ENCODE results near the gene SLC22A5.

Gene SLC22A5

DNA sequence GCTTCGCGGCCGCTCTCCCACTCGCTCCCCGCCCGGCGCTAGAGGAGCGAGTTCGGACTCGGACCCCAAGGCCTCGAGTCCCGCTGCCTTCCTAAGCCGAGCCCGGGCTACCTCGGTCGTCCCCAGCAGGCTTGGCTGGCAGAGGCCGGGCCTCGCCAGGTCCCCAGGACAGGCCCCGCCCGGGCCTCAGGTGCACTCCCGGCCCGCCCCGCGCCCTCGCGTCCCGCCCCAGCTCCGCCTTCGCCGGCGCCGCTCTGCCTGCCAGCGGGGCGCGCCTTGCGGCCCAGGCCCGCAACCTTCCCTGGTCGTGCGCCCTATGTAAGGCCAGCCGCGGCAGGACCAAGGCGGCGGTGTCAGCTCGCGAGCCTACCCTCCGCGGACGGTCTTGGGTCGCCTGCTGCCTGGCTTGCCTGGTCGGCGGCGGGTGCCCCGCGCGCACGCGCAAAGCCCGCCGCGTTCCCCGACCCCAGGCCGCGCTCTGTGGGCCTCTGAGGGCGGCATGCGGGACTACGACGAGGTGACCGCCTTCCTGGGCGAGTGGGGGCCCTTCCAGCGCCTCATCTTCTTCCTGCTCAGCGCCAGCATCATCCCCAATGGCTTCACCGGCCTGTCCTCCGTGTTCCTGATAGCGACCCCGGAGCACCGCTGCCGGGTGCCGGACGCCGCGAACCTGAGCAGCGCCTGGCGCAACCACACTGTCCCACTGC, at the start of gene SLC22A5:
TSS of gene SLC22A5 (plus strand) at position 237 of the 707 bp plus-strand sequence. CDS start at position 500, 263 bp downstream.
- DNase-seq = peak; percentile 75

DNA sequence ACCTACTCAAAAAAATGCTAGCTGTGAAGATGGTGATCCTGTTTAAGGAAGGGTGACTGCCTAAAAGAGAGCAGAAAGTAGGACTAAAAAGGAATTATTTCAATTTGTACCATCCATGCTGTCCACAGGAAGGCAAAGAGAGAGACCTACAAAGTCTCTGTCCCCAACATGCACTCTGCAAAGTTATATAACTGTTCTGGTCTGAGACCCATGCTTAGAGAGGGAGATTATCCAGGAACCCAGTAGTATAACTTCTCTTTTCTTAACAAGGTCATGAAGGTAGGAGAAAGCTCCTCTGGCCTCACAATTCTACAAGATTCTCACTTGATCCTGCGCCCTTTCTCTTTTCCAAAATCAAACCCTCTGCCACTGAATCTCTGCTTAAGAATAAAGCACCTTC, 49.5 kb upstream of the SLC22A5 start:
- DNase-seq = no peak

DNA sequence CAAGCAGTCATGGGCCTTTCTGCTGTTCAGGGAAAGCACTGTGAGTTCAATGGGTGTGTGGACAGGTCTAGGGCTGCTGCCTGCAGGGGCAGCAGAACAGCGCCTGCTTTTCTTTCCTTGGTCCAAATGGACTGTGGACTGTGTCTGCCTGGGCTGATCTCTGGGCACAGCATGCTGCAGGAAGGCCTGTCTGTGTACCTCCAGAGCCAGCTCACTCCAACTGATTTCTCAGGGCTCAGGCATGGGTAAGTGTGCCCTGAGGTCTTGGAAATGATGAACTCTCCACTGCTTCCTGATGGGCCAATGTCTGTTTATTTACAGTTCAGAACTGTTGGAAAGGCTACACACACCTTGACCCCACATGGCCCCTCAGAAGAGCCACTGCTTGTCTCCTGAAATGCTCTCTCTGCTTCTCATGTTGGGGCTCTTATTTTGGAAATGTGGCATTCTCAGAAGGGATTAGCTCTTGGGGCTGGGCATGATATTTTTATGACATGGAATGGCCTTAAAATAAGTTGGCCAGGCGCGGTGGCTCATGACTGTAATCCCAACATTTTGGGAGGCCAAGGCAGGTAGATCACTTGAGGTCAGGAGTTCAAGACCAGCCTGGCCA, 48.3 kb upstream of the SLC22A5 start:
- no peak for DNase-seq

DNA sequence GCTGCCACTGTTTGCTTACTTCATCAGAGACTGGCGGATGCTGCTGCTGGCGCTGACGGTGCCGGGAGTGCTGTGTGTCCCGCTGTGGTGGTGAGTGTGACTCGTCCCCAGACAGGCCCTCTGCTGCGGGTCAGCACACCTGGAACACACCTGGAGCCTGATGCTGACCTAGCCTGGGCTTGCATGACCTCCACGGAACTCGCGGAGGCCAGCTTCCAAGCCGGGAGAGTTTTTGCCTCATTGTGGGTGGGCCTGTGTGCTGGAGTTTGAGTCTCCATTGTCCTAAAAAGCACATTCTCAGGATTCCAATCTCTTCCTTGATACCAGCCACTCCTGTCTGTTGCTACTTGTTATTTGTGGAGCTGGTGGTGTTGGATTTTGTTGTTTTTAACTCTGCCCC, 47.2 kb upstream of the SLC22A5 start:
- DNase-seq = no peak

DNA sequence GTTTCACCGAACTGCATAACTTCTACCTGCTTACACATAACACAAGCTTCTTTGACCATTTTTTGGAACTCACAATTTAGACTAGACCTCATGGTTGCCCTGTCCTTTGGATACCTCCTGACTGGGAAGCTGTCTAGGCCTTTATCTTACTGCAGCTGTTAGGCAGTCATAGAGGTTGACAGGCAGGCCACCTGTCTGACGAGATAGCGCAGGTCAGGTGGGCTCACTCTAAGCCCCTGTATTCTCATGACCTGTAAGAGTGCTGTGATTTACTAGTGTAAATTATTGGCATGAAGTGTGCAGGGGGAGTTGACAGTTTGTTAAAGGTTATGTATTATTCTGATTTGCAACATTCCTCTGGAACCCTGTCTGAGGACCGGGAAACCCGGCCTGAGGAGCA, 46.3 kb upstream of the SLC22A5 start:
- no peak for DNase-seq

DNA sequence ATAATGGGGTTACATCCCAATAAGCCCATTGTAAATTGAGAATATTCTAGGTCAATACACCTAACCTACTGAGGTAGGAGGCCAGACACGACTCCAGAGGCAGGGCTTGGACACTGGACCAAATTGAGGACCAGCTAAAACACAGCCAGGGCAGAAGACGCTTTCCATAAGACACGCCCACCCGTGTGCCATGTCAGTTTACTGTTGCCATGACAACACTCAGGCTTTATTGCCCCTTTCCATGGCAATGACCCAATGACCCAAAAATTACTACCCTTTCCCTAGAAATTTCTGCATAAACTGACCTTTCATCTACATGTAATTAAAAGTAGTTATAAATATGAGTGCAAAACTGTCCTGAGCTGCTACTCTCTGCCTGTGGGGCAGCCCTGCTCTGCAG, 43.8 kb upstream of the SLC22A5 start:
- DNase-seq = no peak

DNA sequence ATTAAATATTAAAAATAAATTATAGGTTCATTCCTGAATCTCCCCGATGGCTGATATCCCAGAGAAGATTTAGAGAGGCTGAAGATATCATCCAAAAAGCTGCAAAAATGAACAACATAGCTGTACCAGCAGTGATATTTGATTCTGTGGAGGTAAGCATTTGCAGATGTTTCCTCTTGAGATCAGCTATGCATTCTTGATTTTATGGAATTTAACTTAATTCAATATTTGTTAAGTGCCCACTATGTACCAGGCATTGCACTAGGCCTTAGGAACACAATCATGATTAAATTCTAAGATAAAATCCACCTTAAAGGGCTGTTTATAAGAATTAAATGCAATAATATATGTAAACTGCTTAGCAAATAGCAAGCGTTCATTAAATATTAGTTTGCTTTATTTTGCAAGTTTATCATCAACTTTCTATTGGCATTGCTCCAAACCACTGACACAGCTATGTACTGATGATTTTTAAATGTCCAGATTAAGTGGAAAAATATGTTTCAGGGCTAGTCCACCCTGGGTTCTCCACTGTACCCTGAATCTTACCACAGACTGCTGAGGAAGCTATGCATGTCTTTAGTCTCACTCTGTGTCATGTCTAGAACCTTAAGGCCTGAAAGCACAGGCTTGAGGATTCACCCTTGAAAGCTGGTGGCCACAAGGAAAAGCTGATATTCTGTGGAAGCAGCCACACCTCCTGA, 42.1 kb upstream of the SLC22A5 start:
- no peak for DNase-seq

DNA sequence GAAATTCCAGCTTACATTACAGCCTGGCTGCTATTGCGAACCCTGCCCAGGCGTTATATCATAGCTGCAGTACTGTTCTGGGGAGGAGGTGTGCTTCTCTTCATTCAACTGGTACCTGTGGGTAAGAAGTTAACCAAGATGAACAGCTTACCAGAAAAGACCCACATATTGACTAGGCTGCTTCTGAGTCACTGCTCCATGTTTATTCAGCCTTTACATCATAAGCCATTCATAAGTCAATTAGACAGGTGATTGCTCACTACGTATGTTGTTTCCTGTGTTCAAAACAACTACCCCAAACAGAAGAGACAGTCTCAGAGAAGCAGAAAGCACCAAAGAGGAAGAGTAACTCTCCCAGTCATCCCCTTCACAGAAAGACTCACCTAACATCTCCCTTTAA, 34.7 kb upstream of the SLC22A5 start:
- DNase-seq = peak; percentile 33

DNA sequence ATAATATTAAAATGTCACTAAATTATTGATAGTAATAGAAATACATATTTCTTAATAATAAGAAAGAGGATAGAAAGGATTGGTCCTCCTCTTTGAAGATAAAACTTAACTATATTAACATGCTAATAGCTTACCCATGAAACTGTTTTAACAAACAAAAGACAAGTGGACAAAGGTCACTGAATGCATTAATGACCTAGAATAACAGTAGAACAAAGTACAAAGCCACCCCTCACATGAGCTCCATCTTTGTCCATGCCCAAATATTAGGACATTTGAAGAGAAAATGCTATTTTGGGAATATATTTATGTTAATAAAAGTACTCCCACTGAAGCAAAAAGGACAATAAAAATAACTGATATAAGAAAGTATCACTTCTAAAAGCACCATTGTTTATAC, 34.1 kb upstream of the SLC22A5 start:
- no peak for DNase-seq

DNA sequence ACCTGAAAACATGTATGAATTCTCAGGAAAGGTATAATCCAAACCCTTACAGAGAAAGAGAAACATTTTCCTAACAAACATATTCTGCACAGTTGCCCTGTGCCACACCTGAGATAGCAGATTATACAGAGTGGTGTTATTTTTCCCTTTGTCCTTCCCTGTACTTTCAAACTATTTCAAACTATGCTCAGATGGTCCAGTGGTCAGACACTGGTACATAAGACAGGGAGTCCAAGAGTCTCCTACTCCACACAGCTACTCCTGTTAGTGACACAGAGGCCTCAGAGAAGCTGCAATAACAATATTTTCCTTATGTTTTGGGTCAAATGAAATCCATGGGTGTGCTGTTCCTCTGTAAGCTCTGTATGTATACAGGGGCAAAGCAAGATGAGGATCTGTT, 30.0 kb upstream of the SLC22A5 start:
- no peak for DNase-seq

DNA sequence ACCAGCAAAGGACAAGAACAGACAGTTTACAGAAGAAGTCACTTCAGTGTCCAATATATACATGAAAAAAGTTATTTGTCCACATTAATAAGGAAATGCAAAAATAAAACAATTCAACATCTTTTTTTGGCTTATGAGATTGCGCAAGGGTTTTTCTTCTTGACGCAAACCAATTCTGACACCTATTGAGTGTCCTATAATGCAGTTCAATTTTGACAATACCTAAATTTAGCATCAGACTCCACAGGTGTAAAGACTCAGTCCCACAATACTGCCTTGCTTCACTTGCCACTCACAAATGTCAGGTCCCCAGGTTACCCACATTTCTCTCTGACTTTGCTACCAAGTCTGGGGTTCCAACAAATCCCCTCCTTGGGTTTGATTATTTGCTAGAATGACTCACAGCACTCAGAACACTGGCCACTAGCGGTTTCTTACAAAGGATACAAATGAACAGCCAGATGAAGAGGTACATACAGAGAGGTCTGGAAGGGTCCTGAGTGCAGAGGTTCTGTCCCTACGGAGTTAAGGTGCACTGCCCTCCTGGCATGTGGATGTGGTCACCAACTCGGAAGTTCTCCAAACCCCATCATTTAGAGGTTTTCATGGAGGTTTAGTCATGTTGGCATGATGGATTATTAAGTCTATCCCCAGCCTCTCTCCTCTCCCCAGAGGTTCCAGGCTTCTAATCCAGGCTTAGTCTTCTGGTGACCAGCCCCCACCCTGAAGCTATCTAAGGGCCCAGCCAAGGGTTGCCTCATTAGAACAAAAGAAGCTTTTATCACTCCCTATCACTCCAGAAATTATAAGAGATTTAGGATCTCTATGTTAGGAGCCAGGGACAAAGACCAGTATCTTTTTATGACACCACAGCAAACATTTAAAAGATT, 27.0 kb upstream of the SLC22A5 start:
- no peak for DNase-seq

DNA sequence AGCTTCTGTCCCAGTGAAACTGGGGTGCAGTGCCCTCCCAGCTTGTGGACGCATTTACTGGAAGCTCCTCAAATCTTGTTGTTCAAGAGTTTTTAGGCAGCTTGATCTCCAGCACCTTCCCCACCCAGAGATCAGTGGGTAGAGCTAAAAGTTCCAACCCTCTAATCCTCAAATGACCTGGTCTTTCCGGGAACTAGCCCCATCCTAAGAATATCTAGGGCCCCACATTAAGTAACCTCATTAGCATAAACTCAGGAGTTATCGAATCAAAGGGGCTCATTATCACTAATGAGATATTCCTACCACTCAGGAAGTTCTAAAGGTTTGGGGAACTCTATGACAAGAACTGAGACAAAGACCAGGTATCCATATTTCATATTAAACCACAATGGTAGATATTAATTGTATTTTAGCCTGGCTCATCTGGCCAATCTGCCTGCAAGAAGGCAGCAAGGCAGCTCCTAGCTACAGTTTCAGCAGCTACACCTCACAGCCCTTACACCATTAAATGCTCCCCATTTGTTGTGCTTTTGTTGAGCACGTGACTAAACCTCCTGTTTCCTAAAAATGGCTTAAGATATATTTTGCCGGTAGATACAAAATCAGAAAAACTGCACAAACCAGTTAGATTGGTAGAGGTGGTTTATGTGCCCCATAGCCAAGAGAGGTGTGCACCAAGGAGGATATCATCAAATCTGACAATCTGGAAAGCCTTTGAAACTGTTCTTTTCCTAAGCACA, 24.6 kb upstream of the SLC22A5 start:
- no peak for DNase-seq

DNA sequence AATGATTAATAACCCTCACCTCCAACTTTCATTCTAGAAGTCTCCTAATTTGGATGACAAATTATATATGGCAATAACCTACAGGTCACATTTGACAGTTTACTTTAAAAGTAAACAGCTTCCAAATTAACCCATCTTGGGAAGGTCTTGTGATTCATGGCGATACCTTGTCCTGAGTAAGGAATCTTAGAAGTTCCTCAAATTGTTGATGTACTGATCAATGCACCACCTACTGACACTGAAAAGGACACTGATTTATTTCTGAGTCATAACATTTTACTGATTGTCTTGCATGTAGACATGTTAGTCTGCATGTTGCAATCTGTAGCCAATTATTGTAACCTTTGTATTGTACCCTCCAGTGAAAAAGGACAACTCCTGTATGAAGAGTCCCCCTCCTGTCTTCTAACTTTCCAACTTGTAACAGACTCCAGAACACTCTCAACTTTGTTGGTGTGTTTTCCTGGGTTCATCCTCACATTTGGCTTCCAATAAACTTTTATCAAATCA, 16.0 kb upstream of the SLC22A5 start:
- no peak for DNase-seq

DNA sequence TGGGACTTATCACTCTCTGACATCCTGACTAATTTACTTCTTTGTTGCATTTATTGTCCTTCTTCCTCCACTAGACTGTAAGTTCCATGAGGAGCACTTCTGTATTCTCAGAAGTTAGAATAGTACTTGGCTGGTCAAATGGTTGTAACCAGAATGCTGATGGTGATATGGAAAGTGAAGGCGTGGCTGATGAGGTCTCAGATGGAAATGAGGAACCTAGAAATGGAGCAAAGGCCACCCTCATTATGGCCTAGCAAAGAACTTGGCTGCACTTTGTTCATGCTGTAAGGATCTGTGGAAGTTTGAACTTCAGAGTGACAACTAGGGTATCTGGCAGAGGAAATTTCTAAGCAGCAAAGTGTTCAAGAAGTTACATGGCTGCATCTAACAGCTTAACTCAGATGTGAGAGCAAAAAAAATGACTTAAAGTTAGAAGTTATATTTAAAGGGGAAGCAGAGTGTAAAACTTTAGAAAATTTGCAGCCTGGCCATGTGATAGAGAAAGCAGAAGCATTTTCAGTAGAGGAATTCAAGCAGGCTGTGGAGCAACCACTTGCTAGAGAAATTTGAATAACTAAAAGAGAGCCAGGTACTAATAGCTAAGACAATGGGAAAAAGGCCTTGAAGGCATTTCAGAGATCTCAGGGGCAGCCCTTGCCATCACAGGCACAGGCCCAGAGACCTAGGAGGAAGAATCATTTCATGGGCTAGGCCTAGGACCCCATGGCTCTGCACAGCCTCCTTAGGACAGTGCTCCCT, 14.9 kb upstream of the SLC22A5 start:
- no peak for DNase-seq

DNA sequence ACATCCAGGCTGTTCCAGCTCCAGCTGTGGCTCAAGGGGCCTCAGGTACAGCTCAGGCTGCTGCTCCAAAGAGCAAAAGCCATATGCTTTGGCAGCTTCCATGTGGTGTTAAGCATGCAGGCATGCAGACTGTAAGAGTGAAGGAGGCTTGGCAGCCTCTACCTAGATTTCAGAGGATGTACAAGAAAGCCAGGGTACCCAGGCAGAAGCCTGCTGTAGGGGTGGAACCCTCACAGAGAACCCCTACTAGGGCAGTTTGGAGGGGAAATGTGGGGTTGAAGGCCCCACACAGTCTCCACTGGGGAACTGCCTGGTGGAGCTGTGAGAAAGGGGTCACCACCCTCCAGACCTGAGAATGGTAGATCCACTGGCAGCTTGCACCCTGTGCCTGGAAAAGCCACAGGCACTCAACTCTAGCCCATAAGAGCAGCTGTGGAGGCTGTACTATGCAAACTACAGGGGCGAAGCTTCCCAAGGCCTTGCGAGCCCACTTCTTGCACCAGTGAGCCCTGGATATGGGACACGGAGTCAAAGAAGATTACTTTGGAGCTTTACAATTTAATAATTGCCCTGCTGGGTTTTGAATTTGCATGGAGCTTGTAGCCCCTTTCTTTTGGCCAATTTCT, 14.3 kb upstream of the SLC22A5 start:
- no peak for DNase-seq

DNA sequence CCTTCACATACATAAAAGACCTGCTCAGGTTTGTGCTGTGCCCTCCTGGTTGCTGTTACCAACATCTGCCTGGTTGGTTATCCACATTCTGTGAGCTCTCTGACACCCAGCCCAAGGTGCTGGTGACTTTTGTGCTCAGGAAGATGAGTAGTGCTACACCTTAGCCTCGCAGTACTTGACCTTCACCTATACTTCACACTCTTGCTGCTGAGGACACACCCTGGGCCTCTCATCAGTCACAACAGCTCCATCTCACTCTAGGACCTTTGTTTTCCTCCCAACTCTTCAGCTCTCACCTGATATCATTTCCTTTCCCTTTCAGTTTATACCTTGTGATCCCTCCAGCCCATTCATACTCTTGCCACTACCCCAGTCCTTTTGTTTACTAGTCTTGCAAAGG, 10.7 kb upstream of the SLC22A5 start:
- DNase-seq = no peak

DNA sequence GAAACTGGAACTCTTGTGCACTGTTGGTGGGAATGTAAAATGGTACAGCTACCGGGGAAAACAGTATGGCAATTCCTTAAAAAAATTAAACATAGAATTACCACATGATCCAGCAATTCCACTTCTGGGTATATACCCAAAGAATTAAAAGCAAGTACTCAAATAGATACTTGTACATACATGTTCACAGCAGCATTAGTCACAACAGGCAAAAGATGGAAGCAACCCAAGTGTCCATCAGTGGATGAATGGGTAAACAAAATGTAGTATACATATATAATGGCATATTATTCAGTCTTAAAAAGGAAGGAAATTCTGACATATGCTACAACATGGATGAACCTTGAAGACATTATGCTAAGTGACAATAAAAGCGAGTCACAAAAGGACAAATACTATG, 7.4 kb upstream of the SLC22A5 start:
- DNase-seq = no peak

DNA sequence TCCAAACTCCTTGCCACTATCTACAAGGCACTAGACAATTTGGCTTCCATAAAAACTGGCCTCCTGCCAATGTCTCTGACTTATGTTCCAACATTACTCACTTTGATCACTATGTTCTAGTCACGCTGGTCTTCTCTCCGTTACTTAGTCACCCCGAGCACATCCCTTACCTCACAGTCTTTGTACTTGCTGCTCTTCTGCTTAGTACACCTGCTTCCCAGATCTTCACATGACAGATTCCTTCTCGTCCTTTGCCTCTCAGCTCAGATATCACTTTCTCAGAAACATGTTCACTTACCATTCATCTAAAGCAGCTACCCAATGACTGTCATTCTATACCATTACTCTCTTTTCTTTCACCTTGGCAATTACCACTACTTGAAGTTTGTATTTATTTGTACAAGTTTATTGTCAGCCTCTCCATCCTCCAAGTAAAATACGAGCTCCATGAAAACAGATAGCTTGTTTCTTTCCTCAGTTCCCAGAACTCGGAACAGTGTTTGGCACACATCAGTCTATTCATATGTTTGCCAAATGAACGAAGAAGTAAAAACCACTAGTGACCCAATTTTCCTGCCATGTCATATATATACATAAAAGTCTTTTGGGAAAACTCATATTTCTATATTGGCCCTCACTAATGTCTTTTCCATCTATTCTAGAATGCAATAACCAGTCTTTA, 5.9 kb upstream of the SLC22A5 start:
- no peak for DNase-seq

DNA sequence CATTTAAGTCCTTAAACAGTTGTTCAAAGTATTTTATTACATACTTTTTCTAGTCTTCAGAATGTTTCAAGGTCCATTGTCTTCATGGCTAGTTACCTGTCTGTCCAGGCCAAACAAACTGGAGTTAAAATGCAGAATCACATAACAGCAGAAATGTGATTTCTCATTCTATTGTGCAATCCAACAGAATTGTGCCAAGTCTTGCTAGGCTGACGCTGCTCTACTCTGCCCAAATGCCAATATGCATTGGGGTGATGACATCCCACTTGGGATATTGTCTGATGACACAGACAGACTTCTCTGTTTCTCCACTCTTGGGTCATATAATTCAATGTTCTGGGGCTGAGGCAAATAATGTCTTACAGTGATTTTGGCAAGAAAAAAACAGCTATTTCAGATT, 5.2 kb upstream of the SLC22A5 start:
- DNase-seq = no peak

DNA sequence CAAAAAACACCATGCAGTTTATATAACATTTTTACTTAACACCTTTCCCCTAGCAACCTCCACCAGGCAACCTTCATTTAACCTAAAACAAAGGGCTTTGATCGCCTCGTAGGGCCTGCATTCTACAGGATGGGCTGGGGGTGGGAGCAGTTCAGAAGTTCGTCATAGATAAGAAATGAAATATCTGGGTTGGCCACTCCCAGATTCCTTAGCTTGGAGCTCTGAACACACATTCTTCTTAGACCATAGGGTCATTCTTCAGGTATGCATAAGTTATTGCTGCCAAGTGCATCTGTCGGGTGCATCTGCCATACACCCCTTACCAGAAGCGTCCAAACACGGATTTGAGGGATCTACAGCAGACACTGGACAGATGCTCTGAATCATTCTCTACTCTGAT, 4.3 kb upstream of the SLC22A5 start:
- no peak for DNase-seq

Measured in NCI-H774 (cell line).